ENCODE results near the gene NAT10.

DNA sequence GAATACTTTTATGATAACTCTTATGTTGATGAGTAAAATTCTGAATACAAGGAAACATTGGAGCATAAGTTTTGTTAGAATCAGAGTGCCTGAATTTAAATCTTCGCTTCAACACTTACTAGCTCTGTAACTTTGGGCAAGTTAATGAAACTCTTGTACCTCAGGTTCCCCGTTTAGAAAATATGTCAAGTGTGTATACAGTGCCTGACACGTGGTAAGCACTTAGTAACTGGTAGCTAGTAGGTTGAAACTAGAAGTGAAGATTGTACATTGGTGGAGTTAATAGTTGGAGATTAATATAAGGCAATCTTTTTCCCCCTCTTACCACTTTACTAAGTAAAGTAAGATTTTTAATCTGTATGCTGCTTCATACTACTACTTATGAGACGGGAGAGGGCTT, 24.8 kb upstream of the NAT10 start:
- TF ChIP-seq, protein P1, sequence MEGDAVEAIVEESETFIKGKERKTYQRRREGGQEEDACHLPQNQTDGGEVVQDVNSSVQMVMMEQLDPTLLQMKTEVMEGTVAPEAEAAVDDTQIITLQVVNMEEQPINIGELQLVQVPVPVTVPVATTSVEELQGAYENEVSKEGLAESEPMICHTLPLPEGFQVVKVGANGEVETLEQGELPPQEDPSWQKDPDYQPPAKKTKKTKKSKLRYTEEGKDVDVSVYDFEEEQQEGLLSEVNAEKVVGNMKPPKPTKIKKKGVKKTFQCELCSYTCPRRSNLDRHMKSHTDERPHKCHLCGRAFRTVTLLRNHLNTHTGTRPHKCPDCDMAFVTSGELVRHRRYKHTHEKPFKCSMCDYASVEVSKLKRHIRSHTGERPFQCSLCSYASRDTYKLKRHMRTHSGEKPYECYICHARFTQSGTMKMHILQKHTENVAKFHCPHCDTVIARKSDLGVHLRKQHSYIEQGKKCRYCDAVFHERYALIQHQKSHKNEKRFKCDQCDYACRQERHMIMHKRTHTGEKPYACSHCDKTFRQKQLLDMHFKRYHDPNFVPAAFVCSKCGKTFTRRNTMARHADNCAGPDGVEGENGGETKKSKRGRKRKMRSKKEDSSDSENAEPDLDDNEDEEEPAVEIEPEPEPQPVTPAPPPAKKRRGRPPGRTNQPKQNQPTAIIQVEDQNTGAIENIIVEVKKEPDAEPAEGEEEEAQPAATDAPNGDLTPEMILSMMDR (conservative IDR thresholded peaks at IDR 0.05; ENCODE audit: low read depth in 2 of 2), result no peak
- TF ChIP-seq EZH2 (IDR thresholded peaks at IDR 0.05; ENCODE audit: low read depth, unreplicated experiment) (no peak), CREB1 (CRISPR knock-in tag; IDR thresholded peaks at IDR 0.05; ENCODE audit: low read depth) (no peak), EZH2phosphoT487 (IDR thresholded peaks at IDR 0.05; ENCODE audit: unreplicated experiment) (no peak), POLR2AphosphoS5 (IDR thresholded peaks at IDR 0.05; ENCODE audit: low read depth) (no peak)
- TF ChIP-seq, protein P2, sequence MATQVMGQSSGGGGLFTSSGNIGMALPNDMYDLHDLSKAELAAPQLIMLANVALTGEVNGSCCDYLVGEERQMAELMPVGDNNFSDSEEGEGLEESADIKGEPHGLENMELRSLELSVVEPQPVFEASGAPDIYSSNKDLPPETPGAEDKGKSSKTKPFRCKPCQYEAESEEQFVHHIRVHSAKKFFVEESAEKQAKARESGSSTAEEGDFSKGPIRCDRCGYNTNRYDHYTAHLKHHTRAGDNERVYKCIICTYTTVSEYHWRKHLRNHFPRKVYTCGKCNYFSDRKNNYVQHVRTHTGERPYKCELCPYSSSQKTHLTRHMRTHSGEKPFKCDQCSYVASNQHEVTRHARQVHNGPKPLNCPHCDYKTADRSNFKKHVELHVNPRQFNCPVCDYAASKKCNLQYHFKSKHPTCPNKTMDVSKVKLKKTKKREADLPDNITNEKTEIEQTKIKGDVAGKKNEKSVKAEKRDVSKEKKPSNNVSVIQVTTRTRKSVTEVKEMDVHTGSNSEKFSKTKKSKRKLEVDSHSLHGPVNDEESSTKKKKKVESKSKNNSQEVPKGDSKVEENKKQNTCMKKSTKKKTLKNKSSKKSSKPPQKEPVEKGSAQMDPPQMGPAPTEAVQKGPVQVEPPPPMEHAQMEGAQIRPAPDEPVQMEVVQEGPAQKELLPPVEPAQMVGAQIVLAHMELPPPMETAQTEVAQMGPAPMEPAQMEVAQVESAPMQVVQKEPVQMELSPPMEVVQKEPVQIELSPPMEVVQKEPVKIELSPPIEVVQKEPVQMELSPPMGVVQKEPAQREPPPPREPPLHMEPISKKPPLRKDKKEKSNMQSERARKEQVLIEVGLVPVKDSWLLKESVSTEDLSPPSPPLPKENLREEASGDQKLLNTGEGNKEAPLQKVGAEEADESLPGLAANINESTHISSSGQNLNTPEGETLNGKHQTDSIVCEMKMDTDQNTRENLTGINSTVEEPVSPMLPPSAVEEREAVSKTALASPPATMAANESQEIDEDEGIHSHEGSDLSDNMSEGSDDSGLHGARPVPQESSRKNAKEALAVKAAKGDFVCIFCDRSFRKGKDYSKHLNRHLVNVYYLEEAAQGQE (IDR thresholded peaks at IDR 0.05; ENCODE audit: unreplicated experiment), result no peak
- TF ChIP-seq, protein P3, sequence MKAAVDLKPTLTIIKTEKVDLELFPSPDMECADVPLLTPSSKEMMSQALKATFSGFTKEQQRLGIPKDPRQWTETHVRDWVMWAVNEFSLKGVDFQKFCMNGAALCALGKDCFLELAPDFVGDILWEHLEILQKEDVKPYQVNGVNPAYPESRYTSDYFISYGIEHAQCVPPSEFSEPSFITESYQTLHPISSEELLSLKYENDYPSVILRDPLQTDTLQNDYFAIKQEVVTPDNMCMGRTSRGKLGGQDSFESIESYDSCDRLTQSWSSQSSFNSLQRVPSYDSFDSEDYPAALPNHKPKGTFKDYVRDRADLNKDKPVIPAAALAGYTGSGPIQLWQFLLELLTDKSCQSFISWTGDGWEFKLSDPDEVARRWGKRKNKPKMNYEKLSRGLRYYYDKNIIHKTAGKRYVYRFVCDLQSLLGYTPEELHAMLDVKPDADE (IDR thresholded peaks at IDR 0.05), result no peak
